Left ventricle myocardium inferior (tissue), 1 donor: ENCODE results near the gene KIF26A. TPM values are rescaled to one million over a fixed set of nuclear protein-coding genes. Genes with fewer than 3 reads are reported as not detected.
A peak's percentile ranks its signal among the peaks of the same experiment; 100 is the strongest.

ENCODE experiments used
- DNase-seq: peaks from one replicate; pipeline ENCODE4 v3.0.0-alpha.2; 2020
- H3K27ac ChIP-seq: fragments of 200-600 bp; replicated peaks from 2 replicates; pipeline ENCODE4 v1.8.0; 2021
- H3K27me3 ChIP-seq: fragments of 200-600 bp; 2 replicates; pipeline ENCODE4 v1.8.0; 2021; ENCODE audit warnings: low read depth
- H3K36me3 ChIP-seq: fragments of 200-600 bp; 2 replicates; pipeline ENCODE4 v1.8.0; 2021
- H3K4me1 ChIP-seq: fragments of 200-600 bp; 2 replicates; pipeline ENCODE4 v1.8.0; 2021
- H3K4me3 ChIP-seq: fragments of 200-600 bp; 2 replicates; pipeline ENCODE4 v1.8.0; 2021; ENCODE audit warnings: mild to moderate bottlenecking, moderate library complexity
- H3K9me3 ChIP-seq: fragments of 200-600 bp; replicated peaks from 2 replicates; pipeline ENCODE4 v1.8.0; 2021
- CTCF ChIP-seq: fragments of 200-600 bp; IDR thresholded peaks from 2 replicates; pipeline ENCODE4 v1.8.0; 2021; ENCODE audit warnings: antibody characterized with exemption, mild to moderate bottlenecking, borderline replicate concordance
- intact Hi-C: fragments of 100-400 bp; cut with micrococcal nuclease; formaldehyde crosslinking; loops from one replicate; pipeline ENCODE4 v1.11.0; 2022
- total RNA-seq: library from RNA; stranded (reverse); fragmentation: NEBNext Ultra II Directional; extraction: Animal tissue kit (Norgen Biotek cat#: 25700); gene quantifications from one replicate; pipeline ENCODE4 v1.2.1, GENCODE V29; 2021
- donor health status: DM: no; HTN: yes; CAD: no; lungs with severe emphysema.

The KIF26A gene
- total RNA-seq, 1 donor from 2014 or later, result 6.5 TPM

DNA sequence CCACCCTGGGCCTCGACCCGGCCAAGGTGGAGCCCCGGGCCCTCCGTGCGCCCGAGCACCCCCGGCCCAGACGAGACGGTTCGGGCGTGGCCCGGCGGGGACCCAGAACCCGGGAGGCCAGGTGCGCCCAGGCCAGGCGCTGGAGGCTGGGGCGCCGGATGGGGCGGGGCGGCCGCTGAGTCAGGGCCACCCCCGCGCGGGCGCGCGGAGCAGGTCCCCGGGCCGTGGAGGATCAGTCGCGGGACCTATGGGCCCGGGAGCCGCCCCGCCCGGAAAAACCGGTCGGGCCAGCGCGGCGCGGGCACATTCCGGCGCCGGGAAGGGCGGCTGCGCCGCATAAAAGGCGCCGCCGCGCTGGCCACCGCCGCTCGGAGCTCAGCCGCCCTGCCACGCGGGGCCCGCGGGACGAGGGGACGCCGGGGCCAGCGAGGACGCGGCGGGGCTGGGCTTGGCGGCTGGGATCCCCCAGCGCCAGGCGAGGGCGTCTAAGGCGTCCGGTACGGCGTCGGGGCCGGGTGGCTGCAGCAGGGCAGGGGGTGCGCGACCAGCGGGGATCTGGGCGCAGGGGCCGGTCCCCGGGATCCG lies 21.5 kb upstream of the KIF26A start:
- H3K27ac ChIP-seq, result no peak overlapping the region
- no peak for TF ChIP-seq CTCF
- no peaks in the 10 kb centered on the region for H3K36me3 ChIP-seq
- intact Hi-C loops, result no loop called here
- peaks cover 95% of the 10 kb centered on the region for H3K27me3 ChIP-seq
- no peaks in the 10 kb centered on the region for H3K9me3 ChIP-seq
- H3K4me1 ChIP-seq, result peaks cover 20% of the 10 kb centered on the region
- DNase-seq, result peak; percentile 11
- H3K4me3 ChIP-seq, result peak overlapping the region; percentile 62

- H3K4me3 ChIP-seq, result peak overlapping the region; percentile 62
- no peak for DNase-seq
- peaks cover 20% of the 10 kb centered on the region for H3K4me1 ChIP-seq
- intact Hi-C loops, result no loop called here
- H3K27ac ChIP-seq, result no peak overlapping the region
- H3K9me3 ChIP-seq, result no peaks in the 10 kb centered on the region
- TF ChIP-seq CTCF, result no peak
- H3K27me3 ChIP-seq, result peaks cover 89% of the 10 kb centered on the region
- H3K36me3 ChIP-seq, result no peaks in the 10 kb centered on the region
Observed at GRCh38 chr14:104117341-104118005, 20.9 kb upstream of the KIF26A start.

GRCh38 chr14:104118006-104118844 lies 20.2 kb upstream of the KIF26A start:
- Histone ChIP-seq H3K9me3 (peaks cover 5% of the 10 kb centered on the region), H3K36me3 (no peaks in the 10 kb centered on the region), H3K27ac (no peak overlapping the region), H3K4me3 (peak overlapping the region; percentile 62), H3K27me3 (peaks cover 93% of the 10 kb centered on the region), H3K4me1 (peaks cover 20% of the 10 kb centered on the region)
- peak; percentile 3 for DNase-seq
- no peak for TF ChIP-seq CTCF
- intact Hi-C loops, result no loop called here

- no peaks in the 10 kb centered on the region for H3K36me3 ChIP-seq
- intact Hi-C loops, result no loop called here
- H3K27me3 ChIP-seq, result peaks cover 93% of the 10 kb centered on the region
- no peak overlapping the region for H3K4me3 ChIP-seq
- DNase-seq, result peak; percentile 5
- peaks cover 14% of the 10 kb centered on the region for H3K9me3 ChIP-seq
- no peak overlapping the region for H3K27ac ChIP-seq
- no peak for TF ChIP-seq CTCF
- peaks cover 20% of the 10 kb centered on the region for H3K4me1 ChIP-seq
Observed at GRCh38 chr14:104119119-104119487, 19.3 kb upstream of the KIF26A start.

- DNase-seq, result no peak
- H3K36me3 ChIP-seq, result no peaks in the 10 kb centered on the region
- peaks cover 19% of the 10 kb centered on the region for H3K9me3 ChIP-seq
- peaks cover 20% of the 10 kb centered on the region for H3K4me1 ChIP-seq
- TF ChIP-seq CTCF, result no peak
- intact Hi-C loops, result no loop called here
- H3K27ac ChIP-seq, result no peak overlapping the region
- H3K27me3 ChIP-seq, result peaks cover 87% of the 10 kb centered on the region
- no peak overlapping the region for H3K4me3 ChIP-seq
Observed at GRCh38 chr14:104119488-104120251, 18.7 kb upstream of the KIF26A start.
